SK-N-SH (cell line): ENCODE results near the gene PTGIS. TPM values are rescaled to one million over a fixed set of nuclear protein-coding genes. Genes with fewer than 3 reads are reported as not detected.
A peak's percentile ranks its signal among the peaks of the same experiment; 100 is the strongest.

Experiments used
- CTCF ChIA-PET: fragments of 300-600, 350-600 bp; formaldehyde crosslinking; extraction: SDS; loops from one replicate; lab custom pipeline; 2021; lab: Yijun Ruan, JAX
- POLR2A ChIA-PET: fragments of 350-600 bp; sonication (Branson Sonifier 250); formaldehyde crosslinking; extraction: SDS; loops from one replicate; lab custom pipeline; 2020; ENCODE audit warnings: antibody characterized with exemption, inconsistent platforms; lab: Yijun Ruan, JAX
- DNase-seq: peaks from one replicate; pipeline ENCODE4 v3.0.0; 2012
- H2AFZ ChIP-seq: fragments of 200-600 bp; sonication (generic); 2 replicates; pipeline ENCODE4 v1.8.1; 2016; ENCODE audit warnings: antibody characterized with exemption, mild to moderate bottlenecking, low read depth
- H3F3A ChIP-seq: fragments of 200-600 bp; sonication (generic); replicated peaks from 2 replicates; pipeline ENCODE3; 2016; ENCODE audit warnings: antibody characterized with exemption, mild to moderate bottlenecking; ENCODE audit not compliant: insufficient read depth
- H3K27ac ChIP-seq, 2 experiments: fragments of 200-500 bp in 1 of 2; fragments of 200-600 bp in 1 of 2; sonication (Bioruptor generic) in 1 of 2; sonication (generic), shearing (Covaris generic) in 1 of 2; 2 replicates each; pipeline versions ENCODE4 v1.5.1 to v1.6.1; 2014 to 2016; ENCODE audit warnings: low read depth in 2 of 2, inconsistent platforms in 1 of 2, low read length in 1 of 2, mild to moderate bottlenecking in 1 of 2, mixed read lengths in 1 of 2
- H3K27me3 ChIP-seq: fragments of 200-600 bp; sonication (generic), shearing (Covaris generic); 2 replicates; pipeline ENCODE4 v1.6.1; 2016; ENCODE audit warnings: mixed run types; ENCODE audit not compliant: insufficient read depth
- H3K36me3 ChIP-seq, 2 experiments: fragments of 200-500 bp in 1 of 2; fragments of 200-600 bp in 1 of 2; sonication (Bioruptor generic) in 1 of 2; sonication (generic) in 1 of 2; replicated peaks in 1 of 2; 2 replicates each; pipeline versions ENCODE3 to v1.5.1; 2014 to 2016; ENCODE audit warnings: low read length in 1 of 2, mild to moderate bottlenecking in 1 of 2; ENCODE audit not compliant: insufficient read depth in 2 of 2, control insufficient read depth in 1 of 2
- H3K4me1 ChIP-seq, 2 experiments: fragments of 200-500 bp in 1 of 2; fragments of 200-600 bp in 1 of 2; sonication (Bioruptor generic) in 1 of 2; sonication (generic), shearing (Covaris generic) in 1 of 2; 2 replicates each; pipeline versions ENCODE4 v1.5.1 to v1.6.1; 2014 to 2016; ENCODE audit warnings: low read depth in 1 of 2, low read length in 1 of 2, mixed run types in 1 of 2; ENCODE audit not compliant: insufficient read depth in 2 of 2, control insufficient read depth in 1 of 2
- H3K4me2 ChIP-seq: fragments of 200-600 bp; sonication (generic), shearing (Covaris generic); 2 replicates; pipeline ENCODE4 v1.6.1; 2017; ENCODE audit warnings: mixed run types
- H3K4me3 ChIP-seq, 2 experiments: fragments of 200-500 bp in 1 of 2; fragments of 200-600 bp in 1 of 2; sonication (Bioruptor generic) in 1 of 2; sonication (generic), shearing (Covaris generic) in 1 of 2; 2 replicates each; pipeline versions ENCODE4 v1.5.1 to v1.8.1; 2014 to 2016; ENCODE audit warnings: low read depth in 2 of 2, inconsistent platforms in 1 of 2, low read length in 1 of 2, mild to moderate bottlenecking in 1 of 2, mixed read lengths in 1 of 2, moderate library complexity in 1 of 2
- H3K79me2 ChIP-seq: fragments of 200-600 bp; sonication (generic); 2 replicates; pipeline ENCODE4 v1.8.1; 2017; ENCODE audit warnings: mild to moderate bottlenecking; ENCODE audit not compliant: insufficient read depth
- H3K9ac ChIP-seq: fragments of 200-600 bp; sonication (generic); 2 replicates; pipeline ENCODE4 v1.6.1; 2017; ENCODE audit warnings: mixed run types
- H3K9me2 ChIP-seq: fragments of 200-600 bp; sonication (generic); 2 replicates; pipeline ENCODE4 v1.6.1; 2017; ENCODE audit warnings: mixed run types
- H3K9me3 ChIP-seq: fragments of 200-600 bp; sonication (generic); 2 replicates; pipeline ENCODE4 v1.6.1; 2017; ENCODE audit warnings: mixed run types, mild to moderate bottlenecking, moderate library complexity
- H4K20me1 ChIP-seq: fragments of 200-600 bp; sonication (generic); 2 replicates; pipeline ENCODE4 v1.6.1; 2017; ENCODE audit warnings: mild to moderate bottlenecking, mixed run types; ENCODE audit not compliant: insufficient read depth
- CTCF ChIP-seq: fragments of 200-600 bp; sonication (generic); IDR thresholded peaks from 2 replicates; pipeline ENCODE4 v1.6.1; 2017; ENCODE audit warnings: antibody characterized with exemption, mild to moderate bottlenecking, moderate library complexity
- ELF1 ChIP-seq: IDR thresholded peaks from 2 replicates; pipeline ENCODE4 v1.4.0; 2012
- EP300 ChIP-seq, 2 experiments: IDR thresholded peaks; 2 replicates each; pipeline versions ENCODE4 v1.4.0 to v1.6.1; 2012; ENCODE audit warnings: borderline replicate concordance in 1 of 2, low read depth in 1 of 2, low read length in 1 of 2
- EZH2phosphoT487 ChIP-seq: fragments of 200-600 bp; sonication (generic); IDR thresholded peaks from 2 replicates; pipeline ENCODE4 v1.6.1; 2017; ENCODE audit warnings: low read depth, mixed run types, mild to moderate bottlenecking, antibody characterized with exemption, moderate library complexity, borderline replicate concordance
- GABPA ChIP-seq: IDR thresholded peaks from 2 replicates; pipeline ENCODE4 v1.4.0; 2012; ENCODE audit warnings: low read depth, mild to moderate bottlenecking
- IRF3 ChIP-seq: fragments of 150-350 bp; IDR thresholded peaks from 2 replicates; pipeline ENCODE4 v1.6.1; 2016; ENCODE audit warnings: mild to moderate bottlenecking, low read depth, low read length
- MEF2A ChIP-seq: IDR thresholded peaks from 2 replicates; pipeline ENCODE4 v1.4.0; 2012; ENCODE audit warnings: low read depth, borderline replicate concordance
- MXI1 ChIP-seq: IDR thresholded peaks from 2 replicates; pipeline ENCODE4 v1.6.1; 2012; ENCODE audit warnings: mild to moderate bottlenecking, low read depth, low read length, improper control_type of control experiment
- NFIC ChIP-seq: IDR thresholded peaks from 2 replicates; pipeline ENCODE4 v1.4.0; 2012; ENCODE audit warnings: borderline replicate concordance
- POLR2AphosphoS5 ChIP-seq: IDR thresholded peaks from 2 replicates; pipeline ENCODE4 v1.6.1; 2012; ENCODE audit warnings: low read depth, low read length
- REST ChIP-seq: IDR thresholded peaks from 2 replicates; pipeline ENCODE4 v1.6.1; 2012; ENCODE audit warnings: mild to moderate bottlenecking, low read depth, low read length, moderate library complexity
- RFX5 ChIP-seq: IDR thresholded peaks from 2 replicates; pipeline ENCODE4 v1.6.1; 2012; ENCODE audit warnings: mild to moderate bottlenecking, improper control_type of control experiment, low read length
- RXRA ChIP-seq: IDR thresholded peaks from 2 replicates; pipeline ENCODE4 v1.4.0; 2012; ENCODE audit warnings: low read depth, mild to moderate bottlenecking, borderline replicate concordance
- SMC3 ChIP-seq: IDR thresholded peaks from 2 replicates; pipeline ENCODE4 v1.6.1; 2012; ENCODE audit warnings: low read depth, low read length, improper control_type of control experiment
- YY1 ChIP-seq: IDR thresholded peaks from 2 replicates; pipeline ENCODE4 v1.4.0; 2012; ENCODE audit warnings: low read depth, mild to moderate bottlenecking
- ZBTB33 ChIP-seq: IDR thresholded peaks from 2 replicates; pipeline ENCODE4 v1.4.0; 2012; ENCODE audit warnings: low read depth, borderline replicate concordance
- WGBS: methylation state at CpG from one replicate; pipeline ENCODE4 v1.1.6; 2017; ENCODE audit warnings: low lambda C conversion rate; 5-methylcytosine and 5-hydroxymethylcytosine counted together
- polyA plus RNA-seq, 3 experiments: library from polyadenylated mRNA; depleted of rRNA; stranded (reverse); fragments of >200 nt; gene quantifications; 2 replicates each; pipeline ENCODE4 v1.2.3, GENCODE V29; 2012

Gene PTGIS
- polyA plus RNA-seq, 1 of the 3 experiments (the other 2 are of a cell fraction), result 1.0 TPM

- Histone ChIP-seq H3K4me1 (peaks cover 0 to 7% of the 10 kb centered on the region in 2 experiments; a peak in 1 of 4 replicates), H3K36me3 (no peaks in the 10 kb centered on the region), H3K9ac (no peak overlapping the region), H3K79me2 (no peaks in the 10 kb centered on the region), H3K27me3 (peaks cover 33% of the 10 kb centered on the region; the same call in 1 of the 2 replicates), H3K4me3 (no peak overlapping the region), H3K9me2 (no peaks in the 10 kb centered on the region), H4K20me1 (no peaks in the 10 kb centered on the region), H3F3A (no peaks in the 10 kb centered on the region), H3K27ac (no peak overlapping the region), H3K4me2 (no peak overlapping the region), H2AFZ (no peak overlapping the region), H3K9me3 (no peaks in the 10 kb centered on the region)
- TF ChIP-seq RXRA (no peak), REST (peak; percentile 83)
- DNase-seq, result no peak
- POLR2A ChIA-PET, result no interaction called here
- WGBS, result 67% methylated on average over 1 of the region's 1 CpG
- CTCF ChIA-PET, result interaction anchor here (1.0 to 7.5 kb wide), 14 partner anchors 10 to 166 kb away, joined by 3 to 141 read pairs (median 26); no protein-coding TSS in a partner anchor
Measured at GRCh38 chr20:49485563-49485962, 82.4 kb downstream of the PTGIS start.

- Histone ChIP-seq H3K36me3 (no peaks in the 10 kb centered on the region), H2AFZ (peak overlapping the region; percentile 87; the same call in 1 of the 2 replicates), H3K9me3 (no peaks in the 10 kb centered on the region), H3K9ac (0 out of 2 replicates have a peak overlapping the region, but pooled peaks have one; percentile 31), H3K4me1 (peaks cover 0 to 13% of the 10 kb centered on the region in 2 experiments; a peak in 1 of 4 replicates), H3F3A (no peaks in the 10 kb centered on the region), H3K9me2 (no peaks in the 10 kb centered on the region), H3K27me3 (peaks cover 33% of the 10 kb centered on the region; the same call in 1 of the 2 replicates), H3K4me3 (peak overlapping the region; percentile 65 to 72), H3K79me2 (no peaks in the 10 kb centered on the region), H3K4me2 (peak overlapping the region; percentile 89), H3K27ac (no peak overlapping the region; a peak in 1 of 4 replicates), H4K20me1 (no peaks in the 10 kb centered on the region)
- peak; percentile 94 for DNase-seq
- CTCF ChIA-PET, result interaction anchor here (0.6 to 7.5 kb wide), 72 partner anchors 9 to 864 kb away, joined by 3 to 141 read pairs (median 7); no protein-coding TSS in a partner anchor
- WGBS, result 2% methylated on average over 23 of the region's 61 CpGs
- POLR2A ChIA-PET, result interaction anchor here (1.0 to 1.5 kb wide), 3 partner anchors 99 to 148 kb away, joined by 4 to 7 read pairs (median 5); no protein-coding TSS in a partner anchor
- TF ChIP-seq MEF2A, result no peak
- no peak for TF ChIP-seq EZH2phosphoT487
- peak; percentile 94 for TF ChIP-seq SMC3
- TF ChIP-seq GABPA, result no peak
- TF ChIP-seq IRF3, result no peak
- TF ChIP-seq MXI1, result peak; percentile 86
- TF ChIP-seq ELF1, result no peak
- TF ChIP-seq POLR2AphosphoS5, result no peak
- peak; percentile 75 for TF ChIP-seq CTCF
- TF ChIP-seq NFIC, result no peak
- TF ChIP-seq RFX5, result no peak
- no peak for TF ChIP-seq ZBTB33
- no peak; a peak in 1 of 4 replicates for TF ChIP-seq EP300 (IDR thresholded peaks at IDR 0.05; ENCODE audit: borderline replicate concordance in 1 of 2, low read depth in 1 of 2, low read length in 1 of 2)
- TF ChIP-seq YY1, result no peak
Measured at GRCh38 chr20:49484180-49485140, 83.5 kb downstream of the PTGIS start.
